HepG2 (cell line): Measurements from ENCODE around the gene AS3MT. TPM values are rescaled to one million over a fixed set of nuclear protein-coding genes. Genes with fewer than 3 reads are reported as not detected.

Source experiments
- ATF7 ChIP-seq, 2 experiments: fragments of 450-650 bp in 1 of 2; sonication (generic) in 1 of 2; formaldehyde crosslinking in 1 of 2; IDR thresholded peaks; 2 replicates each; pipeline versions ENCODE4 v1.4.0 to v1.6.1; 2016 to 2020; ENCODE audit warnings: antibody characterized with exemption in 1 of 2, mild to moderate bottlenecking in 1 of 2, missing genetic modification reagents in 1 of 2
- BCL6 ChIP-seq: IDR thresholded peaks from 2 replicates; pipeline ENCODE4 v1.6.1; 2016; ENCODE audit warnings: missing genetic modification reagents, missing compliant biosample characterization
- BHLHE40 ChIP-seq: IDR thresholded peaks from 2 replicates; pipeline ENCODE4 v1.6.1; 2011; ENCODE audit warnings: low read length, improper control_type of control experiment
- CAMTA2 ChIP-seq: sonication (generic); formaldehyde crosslinking; IDR thresholded peaks from 2 replicates; pipeline ENCODE4 v1.4.0; 2020; ENCODE audit warnings: mild to moderate bottlenecking, missing genetic modification reagents, borderline replicate concordance
- ESRRA ChIP-seq: sonication (generic); formaldehyde crosslinking; IDR thresholded peaks from 2 replicates; pipeline ENCODE4 v1.5.1; 2020; ENCODE audit warnings: mild to moderate bottlenecking, low read depth, missing genetic modification reagents
- KDM5B ChIP-seq: sonication (generic); formaldehyde crosslinking; IDR thresholded peaks from 2 replicates; pipeline ENCODE4 v1.4.0; 2020; ENCODE audit warnings: missing genetic modification reagents, mild to moderate bottlenecking, borderline replicate concordance
- MED1 ChIP-seq: sonication (generic); formaldehyde crosslinking; IDR thresholded peaks from 2 replicates; pipeline ENCODE4 v1.4.0; 2020; ENCODE audit warnings: missing genetic modification reagents
- STAG1 ChIP-seq: sonication (generic); formaldehyde crosslinking; IDR thresholded peaks from 2 replicates; pipeline ENCODE4 v1.4.0; 2020; ENCODE audit warnings: missing genetic modification reagents
- TOPORS ChIP-seq: sonication (generic); formaldehyde crosslinking; IDR thresholded peaks from 2 replicates; pipeline ENCODE4 v1.8.0; 2023; ENCODE audit warnings: mild to moderate bottlenecking, missing genetic modification reagents
- TRIM24 ChIP-seq: sonication (generic); formaldehyde crosslinking; IDR thresholded peaks from 2 replicates; pipeline ENCODE4 v1.8.0; 2022; ENCODE audit warnings: mild to moderate bottlenecking, missing genetic modification reagents
- ZFP82 ChIP-seq: sonication (generic); formaldehyde crosslinking; IDR thresholded peaks from 2 replicates; pipeline ENCODE4 v1.5.1; 2020; ENCODE audit warnings: mild to moderate bottlenecking, missing genetic modification reagents, borderline replicate concordance
- ZNF317 ChIP-seq: sonication (generic); formaldehyde crosslinking; IDR thresholded peaks from 2 replicates; pipeline ENCODE4 v1.5.0; 2020; ENCODE audit warnings: mild to moderate bottlenecking, missing genetic modification reagents
- ZNF331 ChIP-seq: sonication (generic); formaldehyde crosslinking; IDR thresholded peaks from 2 replicates; pipeline ENCODE4 v1.4.0; 2020; ENCODE audit warnings: missing genetic modification reagents
- ZNF710 ChIP-seq: sonication (generic); formaldehyde crosslinking; IDR thresholded peaks from 2 replicates; pipeline ENCODE4 v1.5.0; 2020; ENCODE audit warnings: mild to moderate bottlenecking, missing genetic modification reagents, borderline replicate concordance
- ZSCAN31 ChIP-seq: sonication (generic); formaldehyde crosslinking; IDR thresholded peaks from 2 replicates; pipeline ENCODE4 v1.5.0; 2020; ENCODE audit warnings: low read depth, mild to moderate bottlenecking, missing genetic modification reagents
- ZSCAN9 ChIP-seq: IDR thresholded peaks from 2 replicates; pipeline ENCODE4 v1.6.1; 2016; ENCODE audit warnings: borderline replicate concordance
- polyA plus RNA-seq, 8 experiments: library from polyadenylated mRNA; depleted of rRNA in 3 of 8; stranded (reverse) in 7 of 8; unstranded in 1 of 8; fragments of >200 nt; fragmentation: Illumina TruSeq in 4 of 8; extraction: Trizol in 4 of 8; gene quantifications; 2 replicates each; pipeline versions ENCODE4 v1.2.1 to v1.2.3, GENCODE V29; 2011 to 2016; ENCODE audit warnings: low read depth in 4 of 8, missing spikeins in 1 of 8, mixed read lengths in 1 of 8; ENCODE audit not compliant: insufficient read depth in 1 of 8
- total RNA-seq, 5 experiments: library from RNA; depleted of rRNA; stranded (reverse); fragments of >200 nt; fragmentation: Illumina TruSeq; extraction: Trizol; gene quantifications; 2 replicates each; pipeline ENCODE4 v1.2.3, GENCODE V29; 2016; ENCODE audit warnings: low read depth in 1 of 5
- TF ChIP-seq, protein P1 (sequence below): IDR thresholded peaks from 2 replicates; pipeline ENCODE4 v1.6.1; 2018; ENCODE audit warnings: missing genetic modification reagents
- TF ChIP-seq, protein P2 (sequence below): sonication (generic); formaldehyde crosslinking; IDR thresholded peaks from 2 replicates; pipeline ENCODE4 v1.9.0; 2021; ENCODE audit warnings: missing genetic modification reagents, borderline replicate concordance
- TF ChIP-seq, protein P3 (sequence below): sonication (generic); formaldehyde crosslinking; IDR thresholded peaks from 2 replicates; pipeline ENCODE4 v1.4.0; 2020; ENCODE audit warnings: missing genetic modification reagents, borderline replicate concordance
- TF ChIP-seq, protein P4 (sequence below): sonication (generic); formaldehyde crosslinking; IDR thresholded peaks from 2 replicates; pipeline ENCODE4 v1.4.0; 2020; ENCODE audit warnings: missing genetic modification reagents

The AS3MT gene
- total and polyA plus RNA-seq, 2 of the 13 experiments (the other 11 are each of a cell fraction or from before 2014, with no cell fraction given) = 8.7 to 17.4 TPM

- TF ChIP-seq ZSCAN9 (CRISPR knock-in tag) (no peak), TRIM24 (CRISPR knock-in tag) (0 out of 2 replicates have a peak, but pooled peaks have one; percentile 41), ATF7 (IDR thresholded peaks at IDR 0.05) (no peak), ATF7 (CRISPR knock-in tag; IDR thresholded peaks at IDR 0.05) (peak; percentile 71; the same call in 1 of the 2 replicates), ZFP82 (CRISPR knock-in tag) (no peak), ZNF317 (CRISPR knock-in tag) (peak; percentile 37; the same call in 1 of the 2 replicates), TOPORS (CRISPR knock-in tag) (0 out of 2 replicates have a peak, but pooled peaks have one; percentile 37), BCL6 (CRISPR knock-in tag) (peak; percentile 9; the same call in 1 of the 2 replicates), ZNF710 (CRISPR knock-in tag) (peak; percentile 87), CAMTA2 (CRISPR knock-in tag) (0 out of 2 replicates have a peak, but pooled peaks have one; percentile 86), ZNF331 (no peak; the same call in 1 of the 2 replicates), ZSCAN31 (CRISPR knock-in tag) (0 out of 2 replicates have a peak, but pooled peaks have one; percentile 28), ESRRA (CRISPR knock-in tag) (peak; percentile 81; the same call in 1 of the 2 replicates), KDM5B (CRISPR knock-in tag) (peak; percentile 90), MED1 (0 out of 2 replicates have a peak, but pooled peaks have one; percentile 11), STAG1 (0 out of 2 replicates have a peak, but pooled peaks have one; percentile 10), BHLHE40 (0 out of 2 replicates have a peak, but pooled peaks have one; percentile 5)
- TF ChIP-seq, protein P1, sequence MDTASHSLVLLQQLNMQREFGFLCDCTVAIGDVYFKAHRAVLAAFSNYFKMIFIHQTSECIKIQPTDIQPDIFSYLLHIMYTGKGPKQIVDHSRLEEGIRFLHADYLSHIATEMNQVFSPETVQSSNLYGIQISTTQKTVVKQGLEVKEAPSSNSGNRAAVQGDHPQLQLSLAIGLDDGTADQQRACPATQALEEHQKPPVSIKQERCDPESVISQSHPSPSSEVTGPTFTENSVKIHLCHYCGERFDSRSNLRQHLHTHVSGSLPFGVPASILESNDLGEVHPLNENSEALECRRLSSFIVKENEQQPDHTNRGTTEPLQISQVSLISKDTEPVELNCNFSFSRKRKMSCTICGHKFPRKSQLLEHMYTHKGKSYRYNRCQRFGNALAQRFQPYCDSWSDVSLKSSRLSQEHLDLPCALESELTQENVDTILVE = peak; percentile 10; the same call in 1 of the 2 replicates
- TF ChIP-seq, protein P2, sequence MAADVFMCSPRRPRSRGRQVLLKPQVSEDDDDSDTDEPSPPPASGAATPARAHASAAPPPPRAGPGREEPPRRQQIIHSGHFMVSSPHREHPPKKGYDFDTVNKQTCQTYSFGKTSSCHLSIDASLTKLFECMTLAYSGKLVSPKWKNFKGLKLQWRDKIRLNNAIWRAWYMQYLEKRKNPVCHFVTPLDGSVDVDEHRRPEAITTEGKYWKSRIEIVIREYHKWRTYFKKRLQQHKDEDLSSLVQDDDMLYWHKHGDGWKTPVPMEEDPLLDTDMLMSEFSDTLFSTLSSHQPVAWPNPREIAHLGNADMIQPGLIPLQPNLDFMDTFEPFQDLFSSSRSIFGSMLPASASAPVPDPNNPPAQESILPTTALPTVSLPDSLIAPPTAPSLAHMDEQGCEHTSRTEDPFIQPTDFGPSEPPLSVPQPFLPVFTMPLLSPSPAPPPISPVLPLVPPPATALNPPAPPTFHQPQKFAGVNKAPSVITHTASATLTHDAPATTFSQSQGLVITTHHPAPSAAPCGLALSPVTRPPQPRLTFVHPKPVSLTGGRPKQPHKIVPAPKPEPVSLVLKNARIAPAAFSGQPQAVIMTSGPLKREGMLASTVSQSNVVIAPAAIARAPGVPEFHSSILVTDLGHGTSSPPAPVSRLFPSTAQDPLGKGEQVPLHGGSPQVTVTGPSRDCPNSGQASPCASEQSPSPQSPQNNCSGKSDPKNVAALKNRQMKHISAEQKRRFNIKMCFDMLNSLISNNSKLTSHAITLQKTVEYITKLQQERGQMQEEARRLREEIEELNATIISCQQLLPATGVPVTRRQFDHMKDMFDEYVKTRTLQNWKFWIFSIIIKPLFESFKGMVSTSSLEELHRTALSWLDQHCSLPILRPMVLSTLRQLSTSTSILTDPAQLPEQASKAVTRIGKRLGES (CRISPR knock-in tag) = peak; percentile 21; the same call in 1 of the 2 replicates
- TF ChIP-seq, protein P3, sequence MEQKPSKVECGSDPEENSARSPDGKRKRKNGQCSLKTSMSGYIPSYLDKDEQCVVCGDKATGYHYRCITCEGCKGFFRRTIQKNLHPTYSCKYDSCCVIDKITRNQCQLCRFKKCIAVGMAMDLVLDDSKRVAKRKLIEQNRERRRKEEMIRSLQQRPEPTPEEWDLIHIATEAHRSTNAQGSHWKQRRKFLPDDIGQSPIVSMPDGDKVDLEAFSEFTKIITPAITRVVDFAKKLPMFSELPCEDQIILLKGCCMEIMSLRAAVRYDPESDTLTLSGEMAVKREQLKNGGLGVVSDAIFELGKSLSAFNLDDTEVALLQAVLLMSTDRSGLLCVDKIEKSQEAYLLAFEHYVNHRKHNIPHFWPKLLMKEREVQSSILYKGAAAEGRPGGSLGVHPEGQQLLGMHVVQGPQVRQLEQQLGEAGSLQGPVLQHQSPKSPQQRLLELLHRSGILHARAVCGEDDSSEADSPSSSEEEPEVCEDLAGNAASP (CRISPR knock-in tag) = peak; percentile 38; the same call in 1 of the 2 replicates
- TF ChIP-seq, protein P4, sequence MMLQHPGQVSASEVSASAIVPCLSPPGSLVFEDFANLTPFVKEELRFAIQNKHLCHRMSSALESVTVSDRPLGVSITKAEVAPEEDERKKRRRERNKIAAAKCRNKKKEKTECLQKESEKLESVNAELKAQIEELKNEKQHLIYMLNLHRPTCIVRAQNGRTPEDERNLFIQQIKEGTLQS (CRISPR knock-in tag) = no peak
Measured at GRCh38 chr10:102869258-102870198, at the start of gene AS3MT (continued).
